Measurements from ENCODE around the gene MCC.

Gene MCC

GRCh38 chr5:113167985-113168384 lies 320.3 kb downstream of the MCC start:
- TF ChIP-seq ZFP3 (CRISPR knock-in tag; IDR thresholded peaks at IDR 0.05) (no peak), ZNF565 (CRISPR knock-in tag; conservative IDR thresholded peaks at IDR 0.05; ENCODE audit: low read depth) (no peak), CREB5 (CRISPR knock-in tag; IDR thresholded peaks at IDR 0.05; ENCODE audit: low read depth) (no peak)
- no peak for ATAC-seq

- peak; percentile 67 for ATAC-seq
- TF ChIP-seq ISL1 (CRISPR knock-in tag; IDR thresholded peaks at IDR 0.05) (peak; percentile 23; the same call in 1 of the 2 replicates), ESRRG (CRISPR knock-in tag; IDR thresholded peaks at IDR 0.05) (no peak), CREB5 (CRISPR knock-in tag; IDR thresholded peaks at IDR 0.05; ENCODE audit: low read depth) (no peak), BACH2 (CRISPR knock-in tag; IDR thresholded peaks at IDR 0.05; ENCODE audit: borderline replicate concordance) (no peak)
These were observed 321.3 kb downstream of the MCC start for GRCh38 chr5:113166852-113167366.

- TF ChIP-seq OSR1 (CRISPR knock-in tag; IDR thresholded peaks at IDR 0.05) (no peak), ESRRG (CRISPR knock-in tag; IDR thresholded peaks at IDR 0.05) (no peak), ZNF70 (CRISPR knock-in tag; IDR thresholded peaks at IDR 0.05) (no peak), ZNF565 (CRISPR knock-in tag; conservative IDR thresholded peaks at IDR 0.05; ENCODE audit: low read depth) (no peak), TOX (CRISPR knock-in tag; IDR thresholded peaks at IDR 0.05; ENCODE audit: borderline replicate concordance) (no peak), ARNTL (CRISPR knock-in tag; IDR thresholded peaks at IDR 0.05; ENCODE audit: borderline replicate concordance, low read depth) (no peak), SNAI2 (CRISPR knock-in tag; IDR thresholded peaks at IDR 0.05) (no peak), CSDC2 (CRISPR knock-in tag; IDR thresholded peaks at IDR 0.05) (no peak), CSRNP3 (CRISPR knock-in tag; IDR thresholded peaks at IDR 0.05) (no peak), ISL1 (CRISPR knock-in tag; IDR thresholded peaks at IDR 0.05) (no peak), POU6F1 (CRISPR knock-in tag; IDR thresholded peaks at IDR 0.05; ENCODE audit: borderline replicate concordance, low read depth) (no peak), ZFP30 (CRISPR knock-in tag; IDR thresholded peaks at IDR 0.05) (no peak), ZFP3 (CRISPR knock-in tag; IDR thresholded peaks at IDR 0.05) (no peak), CREB5 (CRISPR knock-in tag; IDR thresholded peaks at IDR 0.05; ENCODE audit: low read depth) (no peak), ZNF8 (CRISPR knock-in tag; IDR thresholded peaks at IDR 0.05) (no peak), PPARA (CRISPR knock-in tag; IDR thresholded peaks at IDR 0.05; ENCODE audit: borderline replicate concordance) (no peak)
- ATAC-seq: no peak
These were observed 322.0 kb downstream of the MCC start for GRCh38 chr5:113166261-113166660.

- TF ChIP-seq TSHZ2 (CRISPR knock-in tag; IDR thresholded peaks at IDR 0.05) (no peak), CREB5 (CRISPR knock-in tag; IDR thresholded peaks at IDR 0.05; ENCODE audit: low read depth) (no peak)
- no peak for ATAC-seq
These were observed 324.2 kb downstream of the MCC start for GRCh38 chr5:113164021-113164420.
